Loucy (cell line): ENCODE results near the gene GALM.
"Not testable (repeated sequence)": the region's sequence is repeated elsewhere in the genome, so short reads cannot be mapped to it uniquely, and the experiment has no call there.

Experiments used
- EZH2phosphoT487 ChIP-seq: fragments of 200-600 bp; IDR thresholded peaks from 2 replicates; pipeline ENCODE4 v1.6.1; 2018; ENCODE audit warnings: antibody characterized with exemption, mild to moderate bottlenecking, moderate library complexity, borderline replicate concordance
- TF ChIP-seq, protein P1 (sequence below): fragments of 200-600 bp; sonication (generic); conservative IDR thresholded peaks from 2 replicates; pipeline ENCODE4 v1.5.1; 2014; ENCODE audit warnings: mild to moderate bottlenecking, antibody characterized with exemption, low read length

DNA sequence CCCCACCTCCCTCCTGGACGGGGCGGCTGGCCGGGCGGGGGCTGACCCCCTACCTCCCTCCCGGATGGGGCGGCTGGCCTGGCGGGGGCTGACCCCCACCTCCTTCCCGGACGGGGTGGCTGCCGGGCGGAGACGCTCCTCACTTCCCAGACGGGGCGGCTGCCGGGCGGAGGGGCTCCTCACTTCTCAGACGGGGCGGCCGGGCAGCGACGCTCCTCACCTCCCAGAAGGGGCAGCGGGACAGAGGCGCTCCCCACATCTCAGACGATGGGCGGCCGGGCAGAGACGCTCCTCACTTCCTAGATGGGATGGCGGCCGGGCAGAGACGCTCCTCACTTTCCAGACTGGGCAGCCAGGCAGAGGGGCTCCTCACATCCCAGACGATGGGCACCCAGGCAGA lies 90.0 kb downstream of the GALM start:
- TF ChIP-seq EZH2phosphoT487 = not testable (repeated sequence)
- TF ChIP-seq, protein P1, sequence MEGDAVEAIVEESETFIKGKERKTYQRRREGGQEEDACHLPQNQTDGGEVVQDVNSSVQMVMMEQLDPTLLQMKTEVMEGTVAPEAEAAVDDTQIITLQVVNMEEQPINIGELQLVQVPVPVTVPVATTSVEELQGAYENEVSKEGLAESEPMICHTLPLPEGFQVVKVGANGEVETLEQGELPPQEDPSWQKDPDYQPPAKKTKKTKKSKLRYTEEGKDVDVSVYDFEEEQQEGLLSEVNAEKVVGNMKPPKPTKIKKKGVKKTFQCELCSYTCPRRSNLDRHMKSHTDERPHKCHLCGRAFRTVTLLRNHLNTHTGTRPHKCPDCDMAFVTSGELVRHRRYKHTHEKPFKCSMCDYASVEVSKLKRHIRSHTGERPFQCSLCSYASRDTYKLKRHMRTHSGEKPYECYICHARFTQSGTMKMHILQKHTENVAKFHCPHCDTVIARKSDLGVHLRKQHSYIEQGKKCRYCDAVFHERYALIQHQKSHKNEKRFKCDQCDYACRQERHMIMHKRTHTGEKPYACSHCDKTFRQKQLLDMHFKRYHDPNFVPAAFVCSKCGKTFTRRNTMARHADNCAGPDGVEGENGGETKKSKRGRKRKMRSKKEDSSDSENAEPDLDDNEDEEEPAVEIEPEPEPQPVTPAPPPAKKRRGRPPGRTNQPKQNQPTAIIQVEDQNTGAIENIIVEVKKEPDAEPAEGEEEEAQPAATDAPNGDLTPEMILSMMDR = not testable (repeated sequence)
